HepG2 (cell line): ENCODE data around the gene ELP5. TPM values are rescaled to one million over a fixed set of nuclear protein-coding genes. Genes with fewer than 3 reads are reported as not detected.

Source experiments
- AKNA ChIP-seq: sonication (generic); formaldehyde crosslinking; IDR thresholded peaks from 2 replicates; pipeline ENCODE4 v1.4.0; 2020; ENCODE audit warnings: missing genetic modification reagents, borderline replicate concordance
- FIP1L1 ChIP-seq: fragments of 200-400 bp; formaldehyde crosslinking; IDR thresholded peaks from 2 replicates; pipeline ENCODE4 v1.6.1; 2018; ENCODE audit warnings: low read depth, mild to moderate bottlenecking, low read length, moderate library complexity, borderline replicate concordance; ENCODE audit not compliant: insufficient read depth
- GATAD1 ChIP-seq: IDR thresholded peaks from 2 replicates; pipeline ENCODE4 v1.6.1; 2016; ENCODE audit warnings: missing genetic modification reagents, missing compliant biosample characterization
- GPBP1L1 ChIP-seq: sonication (generic); formaldehyde crosslinking; IDR thresholded peaks from 2 replicates; pipeline ENCODE4 v1.5.0; 2020; ENCODE audit warnings: mild to moderate bottlenecking, missing genetic modification reagents
- KDM2A ChIP-seq: sonication (generic); formaldehyde crosslinking; IDR thresholded peaks from 2 replicates; pipeline ENCODE4 v1.4.0; 2020; ENCODE audit warnings: low read depth, missing genetic modification reagents, borderline replicate concordance
- NFIC ChIP-seq: IDR thresholded peaks from 2 replicates; pipeline ENCODE4 v1.6.1; 2012; ENCODE audit warnings: mild to moderate bottlenecking, low read length, inconsistent platforms
- PPARG ChIP-seq: conservative IDR thresholded peaks from 2 replicates; pipeline ENCODE4 v1.6.1; 2016; ENCODE audit warnings: missing biosample characterization, missing genetic modification reagents
- SOX5 ChIP-seq: IDR thresholded peaks from 2 replicates; pipeline ENCODE4 v1.6.1; 2016; ENCODE audit warnings: borderline replicate concordance
- U2AF1 ChIP-seq: fragments of 200-400 bp; formaldehyde crosslinking; optimal IDR thresholded peaks from 2 replicates; pipeline ENCODE3; 2017; ENCODE audit warnings: mild to moderate bottlenecking, low read depth, low read length
- YY1 ChIP-seq: IDR thresholded peaks from 2 replicates; pipeline ENCODE4 v1.6.1; 2011; ENCODE audit warnings: low read length, low read depth, moderate library complexity, mild to moderate bottlenecking; ENCODE audit not compliant: insufficient read depth, insufficient replicate concordance
- ZC3H4 ChIP-seq: sonication (generic); formaldehyde crosslinking; IDR thresholded peaks from 2 replicates; pipeline ENCODE4 v1.4.0; 2020; ENCODE audit warnings: missing genetic modification reagents, borderline replicate concordance
- ZFP91 ChIP-seq: sonication (generic); formaldehyde crosslinking; IDR thresholded peaks from 2 replicates; pipeline ENCODE4 v1.9.0; 2022; ENCODE audit warnings: missing genetic modification reagents, mild to moderate bottlenecking, borderline replicate concordance
- ZNF17 ChIP-seq: sonication (generic); formaldehyde crosslinking; IDR thresholded peaks from 2 replicates; pipeline ENCODE4 v1.5.0; 2020; ENCODE audit warnings: mild to moderate bottlenecking, missing genetic modification reagents
- ZNF256 ChIP-seq: sonication (generic); formaldehyde crosslinking; conservative IDR thresholded peaks from 2 replicates; pipeline ENCODE4 v1.4.0; 2020; ENCODE audit warnings: missing genetic modification reagents
- ZNF580 ChIP-seq: IDR thresholded peaks from 2 replicates; pipeline ENCODE4 v1.6.1; 2016; ENCODE audit warnings: low read depth, borderline replicate concordance
- ZNF589 ChIP-seq: sonication (generic); formaldehyde crosslinking; conservative IDR thresholded peaks from 2 replicates; pipeline ENCODE4 v1.8.0; 2022; ENCODE audit warnings: mild to moderate bottlenecking, moderate library complexity, missing genetic modification reagents
- ZNF615 ChIP-seq: sonication (generic); formaldehyde crosslinking; IDR thresholded peaks from 2 replicates; pipeline ENCODE4 v1.5.0; 2020; ENCODE audit warnings: mild to moderate bottlenecking, missing genetic modification reagents, borderline replicate concordance
- ZUFSP ChIP-seq: sonication (generic); formaldehyde crosslinking; IDR thresholded peaks from 2 replicates; pipeline ENCODE4 v1.9.0; 2021; ENCODE audit warnings: missing genetic modification reagents, mild to moderate bottlenecking, borderline replicate concordance
- polyA plus RNA-seq, 8 experiments: library from polyadenylated mRNA; depleted of rRNA in 3 of 8; stranded (reverse) in 7 of 8; unstranded in 1 of 8; fragments of >200 nt; fragmentation: Illumina TruSeq in 4 of 8; extraction: Trizol in 4 of 8; gene quantifications; 2 replicates each; pipeline versions ENCODE4 v1.2.1 to v1.2.3, GENCODE V29; 2011 to 2016; ENCODE audit warnings: low read depth in 4 of 8, missing spikeins in 1 of 8, mixed read lengths in 1 of 8; ENCODE audit not compliant: insufficient read depth in 1 of 8
- total RNA-seq, 5 experiments: library from RNA; depleted of rRNA; stranded (reverse); fragments of >200 nt; fragmentation: Illumina TruSeq; extraction: Trizol; gene quantifications; 2 replicates each; pipeline ENCODE4 v1.2.3, GENCODE V29; 2016; ENCODE audit warnings: low read depth in 1 of 5

ELP5 gene
- total and polyA plus RNA-seq, 2 of the 13 experiments (the other 11 are each of a cell fraction or from before 2014, with no cell fraction given): 67.6 to 69.8 TPM

GRCh38 chr17:7281953-7282751 lies 30.1 kb downstream of the ELP5 start (continued):
- TF ChIP-seq AKNA (CRISPR knock-in tag) (no peak), ZNF580 (CRISPR knock-in tag) (no peak), NFIC (no peak), PPARG (CRISPR knock-in tag) (no peak), ZC3H4 (CRISPR knock-in tag) (no peak), ZNF589 (no peak), GATAD1 (no peak), ZUFSP (CRISPR knock-in tag) (no peak), YY1 (no peak), FIP1L1 (no peak), U2AF1 (no peak), ZNF615 (CRISPR knock-in tag) (no peak), ZNF256 (no peak), ZFP91 (no peak), KDM2A (peak; percentile 16; the same call in 1 of the 2 replicates), GPBP1L1 (CRISPR knock-in tag) (no peak), SOX5 (CRISPR knock-in tag) (no peak), ZNF17 (CRISPR knock-in tag) (no peak)
